Renal pelvis (tissue), 4 donors: ENCODE results near the gene S100A7A. TPM values are rescaled to one million over a fixed set of nuclear protein-coding genes. Genes with fewer than 3 reads are reported as not detected.
"Not testable (repeated sequence)": the region's sequence is repeated elsewhere in the genome, so short reads cannot be mapped to it uniquely, and the experiment has no call there.

Experiments used
- DNase-seq: peaks from one replicate; pipeline ENCODE4 v3.0.0-alpha.2; 2013
- polyA plus RNA-seq, 3 donors: library from polyadenylated mRNA; unstranded; fragments of 120-200 nt; gene quantifications; one replicate each; pipeline ENCODE4 v1.2.1, GENCODE V29; 2013; ENCODE audit not compliant: insufficient read length in 3 of 3

Gene S100A7A
- polyA plus RNA-seq, 3 donors = not detected

GRCh38 chr1:153395136-153395685 lies 21.1 kb upstream of the S100A7A start:
- DNase-seq = no peak

- DNase-seq = no peak
Observed at GRCh38 chr1:153395776-153396175, 20.5 kb upstream of the S100A7A start.

- no peak for DNase-seq
Observed at GRCh38 chr1:153396461-153396860, 19.9 kb upstream of the S100A7A start.

- no peak for DNase-seq
Observed at GRCh38 chr1:153397051-153397923, 19.0 kb upstream of the S100A7A start.

- no peak for DNase-seq
Observed at GRCh38 chr1:153397924-153398651, 18.2 kb upstream of the S100A7A start.

GRCh38 chr1:153399401-153400055 lies 16.8 kb upstream of the S100A7A start:
- no peak for DNase-seq

GRCh38 chr1:153400244-153400643 lies 16.1 kb upstream of the S100A7A start:
- no peak for DNase-seq

- DNase-seq = no peak
Observed at GRCh38 chr1:153401461-153401860, 14.9 kb upstream of the S100A7A start.

- DNase-seq = no peak
Observed at GRCh38 chr1:153402226-153402625, 14.1 kb upstream of the S100A7A start.

GRCh38 chr1:153403421-153404085 lies 12.8 kb upstream of the S100A7A start:
- no peak for DNase-seq

- no peak for DNase-seq
Observed at GRCh38 chr1:153404086-153404635, 12.2 kb upstream of the S100A7A start.

- DNase-seq = no peak
Observed at GRCh38 chr1:153404768-153405167, 11.6 kb upstream of the S100A7A start.

GRCh38 chr1:153405825-153406599 lies 10.3 kb upstream of the S100A7A start:
- DNase-seq = not testable (repeated sequence)

- not testable (repeated sequence) for DNase-seq
Observed at GRCh38 chr1:153407274-153407673, 9.0 kb upstream of the S100A7A start.

GRCh38 chr1:153413961-153414360 lies 2.4 kb upstream of the S100A7A start:
- not testable (repeated sequence) for DNase-seq

GRCh38 chr1:153417136-153417888 lies 992 bp downstream of the S100A7A start:
- no peak for DNase-seq

- DNase-seq = not testable (repeated sequence)
Observed at GRCh38 chr1:153418758-153419435, 2.6 kb downstream of the S100A7A start.

- not testable (repeated sequence) for DNase-seq
Observed at GRCh38 chr1:153419436-153419793, 3.1 kb downstream of the S100A7A start.

GRCh38 chr1:153420306-153420705 lies 4.0 kb downstream of the S100A7A start:
- no peak for DNase-seq
